Thoracic aorta (tissue), 2 donors: ENCODE measurements around the gene SPPL2A. TPM values are rescaled to one million over a fixed set of nuclear protein-coding genes. Genes with fewer than 3 reads are reported as not detected.

Source experiments
- ATAC-seq: fragments of 150-250 bp; one replicate; pipeline ENCODE4 v1.8.0; 2017; ENCODE audit warnings: low read depth; ENCODE audit not compliant: insufficient number of reproducible peaks, low FRiP score
- DNase-seq: peaks from one replicate; pipeline ENCODE4 v3.0.0-alpha.2; 2020; ENCODE audit warnings: low spot score
- H3K27ac ChIP-seq, 2 donors: fragments of 200-600 bp; sonication (generic); 1 replicate in 1 of 2; 2 replicates in 1 of 2; pipeline ENCODE4 v1.5.1; 2016; ENCODE audit warnings: mild to moderate bottlenecking in 2 of 2, moderate library complexity in 2 of 2
- H3K27me3 ChIP-seq: fragments of 200-600 bp; sonication (generic); replicated peaks from 2 replicates; pipeline ENCODE4 v1.6.0; 2016; ENCODE audit warnings: mild to moderate bottlenecking; ENCODE audit not compliant: insufficient read depth
- H3K36me3 ChIP-seq: fragments of 200-600 bp; sonication (generic); one replicate; pipeline ENCODE4 v1.5.1; 2016
- H3K4me1 ChIP-seq, 2 donors: fragments of 200-600 bp; sonication (generic); 1 replicate in 1 of 2; 2 replicates in 1 of 2; pipeline versions ENCODE4 v1.5.1 to v1.6.0; 2016; ENCODE audit warnings: low read depth in 2 of 2, mild to moderate bottlenecking in 1 of 2; ENCODE audit not compliant: control insufficient read depth in 1 of 2
- H3K4me3 ChIP-seq: fragments of 200-600 bp; sonication (generic); 2 replicates; pipeline ENCODE4 v1.5.1; 2016; ENCODE audit warnings: mild to moderate bottlenecking
- H3K9me3 ChIP-seq: fragments of 200-600 bp; sonication (generic); 2 replicates; pipeline ENCODE4 v1.5.1; 2016
- CTCF ChIP-seq: fragments of 200-600 bp; sonication (generic); IDR thresholded peaks from one replicate; pipeline ENCODE4 v1.5.1; 2019; ENCODE audit warnings: antibody characterized with exemption
- total RNA-seq, 2 donors: library from RNA; depleted of rRNA; stranded (reverse); fragments of >200 nt; gene quantifications; one replicate each; pipeline versions ENCODE4 v1.1.0 to v1.2.3, GENCODE V29; 2016

Gene SPPL2A
- total RNA-seq, 2 donors from 2014 or later: 281 to 500 TPM

- Histone ChIP-seq H3K9me3 (no peaks in the 10 kb centered on the region), H3K27me3 (no peaks in the 10 kb centered on the region), H3K4me1 (no peaks in the 10 kb centered on the region), H3K4me3 (no peak overlapping the region), H3K36me3 (no peaks in the 10 kb centered on the region), H3K27ac (no peak overlapping the region)
- no peak for TF ChIP-seq CTCF
- ATAC-seq (no peak), DNase-seq (no peak)
Measured at GRCh38 chr15:50797926-50798325, 32.4 kb upstream of the SPPL2A start.

DNA sequence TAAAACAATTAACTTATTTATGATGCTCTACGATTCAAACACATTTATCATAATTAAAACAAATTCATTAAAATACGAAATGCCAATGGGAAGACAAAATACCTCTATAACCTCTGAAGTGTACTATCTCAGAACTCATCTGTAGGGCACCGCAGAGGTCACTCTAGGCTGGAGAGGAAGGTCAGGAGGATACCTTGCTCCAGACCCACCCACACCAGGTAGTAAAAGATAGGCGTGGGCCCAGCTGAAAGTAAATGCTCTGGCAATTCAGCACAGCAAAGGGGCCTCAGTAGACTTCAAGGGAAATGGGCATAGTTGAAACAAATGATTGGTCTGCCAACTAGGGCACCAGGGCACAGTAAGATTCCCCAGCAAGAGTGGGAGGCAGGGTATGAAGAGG, 26.0 kb upstream of the SPPL2A start:
- no peak for DNase-seq
- Histone ChIP-seq H3K4me3 (no peak overlapping the region), H3K9me3 (no peaks in the 10 kb centered on the region), H3K4me1 (no peaks in the 10 kb centered on the region), H3K27ac (no peak overlapping the region), H3K27me3 (no peaks in the 10 kb centered on the region), H3K36me3 (no peaks in the 10 kb centered on the region)
- no peak for TF ChIP-seq CTCF
- no peak for ATAC-seq

GRCh38 chr15:50790778-50791453, 25.4 kb upstream of the SPPL2A start:
- H3K27ac ChIP-seq: no peak overlapping the region
- H3K27me3 ChIP-seq: no peaks in the 10 kb centered on the region
- DNase-seq (no peak), ATAC-seq (no peak)
- no peaks in the 10 kb centered on the region for H3K9me3 ChIP-seq
- H3K4me1 ChIP-seq: no peaks in the 10 kb centered on the region
- H3K4me3 ChIP-seq: no peak overlapping the region
- H3K36me3 ChIP-seq: no peaks in the 10 kb centered on the region
- TF ChIP-seq CTCF: no peak

DNA sequence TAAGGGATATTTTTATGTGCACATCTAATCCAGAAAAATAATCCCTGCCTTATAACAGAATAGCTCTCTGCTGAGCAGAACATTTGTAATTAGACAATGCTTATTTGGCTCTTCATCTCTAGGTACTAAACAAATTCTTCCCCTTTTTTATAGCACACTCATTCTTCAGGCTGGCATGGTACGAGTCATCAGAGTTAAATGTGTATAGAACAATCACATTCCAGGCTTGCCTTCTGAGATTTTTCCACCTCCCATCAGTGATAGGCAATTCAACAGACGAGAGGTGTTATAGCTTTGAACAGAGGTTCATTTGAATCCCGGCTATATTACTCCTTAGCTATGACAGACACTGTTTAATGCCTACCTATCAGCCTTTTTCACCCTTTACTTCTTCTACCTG, 21.4 kb upstream of the SPPL2A start:
- Histone ChIP-seq H3K9me3 (no peaks in the 10 kb centered on the region), H3K4me3 (no peak overlapping the region), H3K36me3 (no peaks in the 10 kb centered on the region), H3K4me1 (peaks cover 0 to 16% of the 10 kb centered on the region in 2 donors), H3K27me3 (no peaks in the 10 kb centered on the region), H3K27ac (no peak overlapping the region)
- DNase-seq: no peak
- no peak for ATAC-seq
- no peak for TF ChIP-seq CTCF

DNA sequence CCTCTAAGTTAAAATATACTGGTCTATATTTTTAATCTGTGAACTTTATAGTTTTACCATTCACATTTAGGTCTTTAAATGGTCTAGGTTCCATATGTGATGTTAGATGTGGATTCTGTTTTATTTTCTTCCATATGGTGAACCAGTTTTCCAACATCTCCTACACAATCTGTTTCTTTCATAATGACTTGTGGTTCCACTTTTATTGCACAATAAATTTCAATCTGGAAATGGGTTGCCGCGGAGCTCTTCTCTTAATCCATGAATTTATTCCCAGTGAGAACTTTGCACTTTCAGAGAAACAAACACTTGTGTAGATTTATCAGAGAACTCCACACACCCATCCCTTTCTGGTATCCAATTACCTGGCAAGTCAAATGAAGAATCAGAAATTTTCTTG, 20.9 kb upstream of the SPPL2A start:
- H3K4me1 ChIP-seq: peaks cover 2 to 20% of the 10 kb centered on the region in 2 donors
- H3K36me3 ChIP-seq: no peaks in the 10 kb centered on the region
- H3K9me3 ChIP-seq: no peaks in the 10 kb centered on the region
- DNase-seq (no peak), ATAC-seq (no peak)
- no peaks in the 10 kb centered on the region for H3K27me3 ChIP-seq
- H3K4me3 ChIP-seq: no peak overlapping the region
- H3K27ac ChIP-seq: no peak overlapping the region
- TF ChIP-seq CTCF: no peak
